SK-N-MC (cell line): ENCODE measurements around the gene KCNH2.

Experiments used
- DNase-seq: peaks from one replicate; pipeline ENCODE4 v3.0.0-alpha.2; 2011; ENCODE audit warnings: low read depth, low spot score
- H3K27ac ChIP-seq: fragments of 200-600 bp; sonication (generic); 2 replicates; pipeline ENCODE4 v1.5.1; 2016; ENCODE audit warnings: mixed run types
- H3K36me3 ChIP-seq: fragments of 200-600 bp; sonication (generic); 2 replicates; pipeline ENCODE4 v1.6.1; 2017; ENCODE audit warnings: antibody characterized with exemption, low read length, mixed read lengths; ENCODE audit not compliant: insufficient read depth
- H3K4me3 ChIP-seq: fragments of 200-600 bp; sonication (generic); 2 replicates; pipeline ENCODE4 v1.5.1; 2016
- H3K9ac ChIP-seq: fragments of 200-600 bp; sonication (generic); 2 replicates; pipeline ENCODE4 v1.8.0; 2017; ENCODE audit warnings: mixed run types, mixed read lengths; ENCODE audit not compliant: insufficient read length
- H3K9me3 ChIP-seq: fragments of 200-600 bp; sonication (generic); 2 replicates; pipeline ENCODE4 v1.6.1; 2017; ENCODE audit warnings: low read depth, mild to moderate bottlenecking, antibody characterized with exemption, low read length, moderate library complexity, mixed read lengths
- EZH2 ChIP-seq: fragments of 200-600 bp; sonication (generic); IDR thresholded peaks from one replicate; pipeline ENCODE4 v1.6.1; 2017; ENCODE audit warnings: antibody characterized with exemption
- FOXP2 ChIP-seq: optimal IDR thresholded peaks from 2 replicates; pipeline ENCODE3; 2011; ENCODE audit warnings: mild to moderate bottlenecking, moderate library complexity; ENCODE audit not compliant: insufficient read depth; ENCODE audit errors: extremely low read length, control extremely low read depth
- POLR2AphosphoS5 ChIP-seq: IDR thresholded peaks from 2 replicates; pipeline ENCODE4 v1.6.1; 2012; ENCODE audit warnings: mild to moderate bottlenecking, low read depth, low read length, borderline replicate concordance

KCNH2 gene

GRCh38 chr7:150994141-150994837 lies 16.2 kb upstream of the KCNH2 start:
- H3K36me3 ChIP-seq: no peaks in the 10 kb centered on the region
- no peak overlapping the region for H3K4me3 ChIP-seq
- DNase-seq: no peak

GRCh38 chr7:150993511-150993910 lies 15.4 kb upstream of the KCNH2 start:
- no peaks in the 10 kb centered on the region for H3K9me3 ChIP-seq
- H3K36me3 ChIP-seq: no peaks in the 10 kb centered on the region
- H3K9ac ChIP-seq: no peak overlapping the region
- TF ChIP-seq POLR2AphosphoS5: no peak
- TF ChIP-seq FOXP2: no peak
- no peak overlapping the region for H3K4me3 ChIP-seq
- no peak for DNase-seq
- no peak overlapping the region for H3K27ac ChIP-seq

More at GRCh38 chr7:150994141-150994837, 16.2 kb upstream of the KCNH2 start:
- H3K9me3 ChIP-seq: no peaks in the 10 kb centered on the region
- no peak overlapping the region for H3K9ac ChIP-seq
- no peak overlapping the region for H3K27ac ChIP-seq
- TF ChIP-seq EZH2 (no peak), POLR2AphosphoS5 (no peak)

- Histone ChIP-seq H3K9ac (no peak overlapping the region), H3K4me3 (no peak overlapping the region), H3K36me3 (no peaks in the 10 kb centered on the region), H3K9me3 (no peaks in the 10 kb centered on the region), H3K27ac (no peak overlapping the region)
- no peak for DNase-seq
- TF ChIP-seq POLR2AphosphoS5: no peak
Observed at GRCh38 chr7:150992833-150993302, 14.7 kb upstream of the KCNH2 start.

- no peaks in the 10 kb centered on the region for H3K9me3 ChIP-seq
- no peaks in the 10 kb centered on the region for H3K36me3 ChIP-seq
- H3K9ac ChIP-seq: no peak overlapping the region
- H3K4me3 ChIP-seq: no peak overlapping the region
- DNase-seq: no peak
- no peak overlapping the region for H3K27ac ChIP-seq
- no peak for TF ChIP-seq POLR2AphosphoS5
- TF ChIP-seq FOXP2: no peak
- no peak for TF ChIP-seq EZH2
Observed at GRCh38 chr7:150992051-150992640, 14.0 kb upstream of the KCNH2 start.

GRCh38 chr7:150990416-150991186 lies 12.5 kb upstream of the KCNH2 start, which contains the start of gene NOS3:
NOS3 (plus strand) TSS chr7:150991017; CDS start chr7:150993804, 2,787 bp downstream.
- no peak within 1 kb of the TSS for H3K4me3 ChIP-seq
- H3K9me3 ChIP-seq: no peaks in the 10 kb centered on the region
- no peak within 1 kb of the TSS for H3K27ac ChIP-seq

GRCh38 chr7:150989456-150989855 lies 11.3 kb upstream of the KCNH2 start:
- TF ChIP-seq FOXP2: no peak
- no peaks in the 10 kb centered on the region for H3K9me3 ChIP-seq
- no peak for DNase-seq
- no peaks in the 10 kb centered on the region for H3K36me3 ChIP-seq
- no peak overlapping the region for H3K27ac ChIP-seq
- no peak overlapping the region for H3K9ac ChIP-seq
- no peak overlapping the region for H3K4me3 ChIP-seq

More at GRCh38 chr7:150990416-150991186, 12.5 kb upstream of the KCNH2 start, which contains the start of gene NOS3:
- H3K36me3 ChIP-seq: no peaks in the 10 kb centered on the region
- no peak for DNase-seq
- TF ChIP-seq POLR2AphosphoS5 (no peak), FOXP2 (no peak), EZH2 (no peak)
- H3K9ac ChIP-seq: no peak within 1 kb of the TSS

GRCh38 chr7:150988230-150989226 lies 10.4 kb upstream of the KCNH2 start:
- Histone ChIP-seq H3K27ac (no peak overlapping the region), H3K4me3 (peak overlapping the region; percentile 52), H3K9ac (no peak overlapping the region), H3K9me3 (no peaks in the 10 kb centered on the region), H3K36me3 (no peaks in the 10 kb centered on the region)
- TF ChIP-seq POLR2AphosphoS5 (no peak), EZH2 (no peak), FOXP2 (no peak)
- DNase-seq: no peak
